H9 (cell line): ENCODE measurements around the gene DNM1. TPM values are rescaled to one million over a fixed set of nuclear protein-coding genes. Genes with fewer than 3 reads are reported as not detected.

Experiments
- DNase-seq: peaks from one replicate; pipeline ENCODE4 v3.0.0-alpha.2; 2017
- H2AFZ ChIP-seq: one replicate; pipeline ENCODE4 v1.6.1; 2013; ENCODE audit warnings: mild to moderate bottlenecking, low read length, control low read depth, moderate library complexity
- H2AK5ac ChIP-seq: 2 replicates; pipeline ENCODE4 v1.6.1; 2013; ENCODE audit warnings: low read length, control low read depth, mixed read lengths; ENCODE audit not compliant: insufficient read length
- H2BK120ac ChIP-seq: one replicate; pipeline ENCODE4 v1.6.1; 2013; ENCODE audit warnings: low read depth, mild to moderate bottlenecking, low read length, control low read depth, inconsistent platforms; ENCODE audit not compliant: poor library complexity, severe bottlenecking
- H2BK12ac ChIP-seq: 2 replicates; pipeline ENCODE4 v1.6.1; 2013; ENCODE audit warnings: low read length, control low read depth, mixed read lengths, low read depth; ENCODE audit not compliant: insufficient read length
- H2BK15ac ChIP-seq: 2 replicates; pipeline ENCODE4 v1.6.1; 2013; ENCODE audit warnings: low read depth, low read length, control low read depth
- H2BK20ac ChIP-seq: one replicate; pipeline ENCODE4 v1.6.1; 2013; ENCODE audit warnings: low read depth, mild to moderate bottlenecking, low read length, control low read depth, inconsistent platforms; ENCODE audit not compliant: poor library complexity, severe bottlenecking
- H2BK5ac ChIP-seq: 2 replicates; pipeline ENCODE4 v1.6.1; 2013; ENCODE audit warnings: low read length, control low read depth, mixed read lengths; ENCODE audit not compliant: insufficient read length
- H3K14ac ChIP-seq: 2 replicates; pipeline ENCODE4 v1.6.1; 2013; ENCODE audit warnings: low read length, control low read depth; ENCODE audit not compliant: insufficient read depth
- H3K18ac ChIP-seq: 2 replicates; pipeline ENCODE4 v1.6.1; 2013; ENCODE audit warnings: low read depth, mild to moderate bottlenecking, mixed read lengths, low read length, control low read depth; ENCODE audit not compliant: insufficient read length
- H3K23ac ChIP-seq: 2 replicates; pipeline ENCODE4 v1.6.1; 2013; ENCODE audit warnings: low read length, control low read depth, mixed read lengths, low read depth; ENCODE audit not compliant: insufficient read length
- H3K23me2 ChIP-seq: 2 replicates; pipeline ENCODE4 v1.6.1; 2013; ENCODE audit warnings: low read depth, mild to moderate bottlenecking, mixed read lengths, low read length, control low read depth; ENCODE audit not compliant: insufficient read length, poor library complexity, severe bottlenecking
- H3K27ac ChIP-seq: 2 replicates; pipeline ENCODE4 v1.5.1; 2013; ENCODE audit warnings: low read length, control low read depth, mixed read lengths, low read depth; ENCODE audit not compliant: insufficient read length
- H3K27me3 ChIP-seq: 2 replicates; pipeline ENCODE4 v1.6.1; 2013; ENCODE audit warnings: low read length, control low read depth, inconsistent platforms; ENCODE audit not compliant: insufficient read depth
- H3K4ac ChIP-seq: 2 replicates; pipeline ENCODE4 v1.6.1; 2013; ENCODE audit warnings: low read depth, mild to moderate bottlenecking, control low read depth, inconsistent platforms, low read length, moderate library complexity
- H3K4me1 ChIP-seq: 2 replicates; pipeline ENCODE4 v1.6.1; 2013; ENCODE audit warnings: low read length, control low read depth, inconsistent platforms; ENCODE audit not compliant: insufficient read depth
- H3K4me2 ChIP-seq: 2 replicates; pipeline ENCODE4 v1.6.1; 2013; ENCODE audit warnings: low read length, control low read depth, mixed read lengths; ENCODE audit not compliant: insufficient read length, insufficient read depth
- H3K56ac ChIP-seq: 2 replicates; pipeline ENCODE4 v1.6.1; 2013; ENCODE audit warnings: low read depth, mild to moderate bottlenecking, mixed read lengths, low read length, control low read depth; ENCODE audit not compliant: insufficient read length
- H3K79me1 ChIP-seq: 2 replicates; pipeline ENCODE4 v1.6.1; 2013; ENCODE audit warnings: low read depth, mild to moderate bottlenecking, moderate library complexity, low read length, control low read depth, inconsistent platforms; ENCODE audit not compliant: insufficient read depth, poor library complexity, severe bottlenecking
- H3K79me2 ChIP-seq: 2 replicates; pipeline ENCODE4 v1.6.1; 2013; ENCODE audit warnings: low read length, control low read depth, inconsistent platforms; ENCODE audit not compliant: insufficient read depth
- H3K9ac ChIP-seq: 2 replicates; pipeline ENCODE4 v1.6.1; 2013; ENCODE audit warnings: low read length, control low read depth, mixed read lengths; ENCODE audit not compliant: insufficient read length; ENCODE audit errors: extremely low read depth
- H3K9me3 ChIP-seq: one replicate; pipeline ENCODE4 v1.6.1; 2013; ENCODE audit warnings: low read depth, low read length, inconsistent platforms; ENCODE audit not compliant: control insufficient read depth
- H3T11ph ChIP-seq: one replicate; pipeline ENCODE4 v1.6.1; 2013; ENCODE audit warnings: mild to moderate bottlenecking, low read length, control low read depth, inconsistent platforms
- H4K20me1 ChIP-seq: one replicate; pipeline ENCODE4 v1.6.1; 2013; ENCODE audit not compliant: control insufficient read depth, insufficient read length, insufficient read depth
- H4K5ac ChIP-seq: 2 replicates; pipeline ENCODE4 v1.6.1; 2013; ENCODE audit warnings: low read depth, mild to moderate bottlenecking, mixed read lengths, low read length, control low read depth; ENCODE audit not compliant: insufficient read length
- H4K8ac ChIP-seq: replicated peaks from 2 replicates; pipeline ENCODE4 v1.6.1; 2013; ENCODE audit warnings: low read length, control low read depth, mixed read lengths, low read depth; ENCODE audit not compliant: insufficient read length
- H4K91ac ChIP-seq: 2 replicates; pipeline ENCODE4 v1.6.1; 2013; ENCODE audit warnings: low read depth, mild to moderate bottlenecking, moderate library complexity, mixed read lengths, low read length, control low read depth; ENCODE audit not compliant: insufficient read length
- H3K27ac Mint-ChIP-seq, 3 experiments: 2 replicates in 2 of 3; 3 replicates in 1 of 3; pipeline ENCODE4 v1.8.0; 2020 to 2021; ENCODE audit warnings: mixed read lengths in 3 of 3, mild to moderate bottlenecking in 1 of 3, moderate library complexity in 1 of 3
- H3K27me3 Mint-ChIP-seq: 2 replicates; pipeline ENCODE4 v1.8.0; 2021; ENCODE audit warnings: low read depth, mild to moderate bottlenecking, moderate library complexity, mixed read lengths
- H3K36me3 Mint-ChIP-seq, 3 experiments: 2 replicates in 2 of 3; 3 replicates in 1 of 3; pipeline ENCODE4 v1.8.0; 2020 to 2021; ENCODE audit warnings: low read depth in 3 of 3, mixed read lengths in 3 of 3; ENCODE audit not compliant: insufficient read depth in 1 of 3
- H3K4me1 Mint-ChIP-seq, 2 experiments: 2 replicates each; pipeline ENCODE4 v1.8.0; 2020; ENCODE audit warnings: mixed read lengths in 2 of 2
- H3K4me3 Mint-ChIP-seq, 2 experiments: 2 replicates in 1 of 2; 3 replicates in 1 of 2; pipeline ENCODE4 v1.8.0; 2020 to 2021; ENCODE audit warnings: mild to moderate bottlenecking in 2 of 2, mixed read lengths in 2 of 2, moderate library complexity in 1 of 2
- H3K9me3 Mint-ChIP-seq, 2 experiments: 2 replicates in 1 of 2; 3 replicates in 1 of 2; pipeline ENCODE4 v1.8.0; 2020; ENCODE audit warnings: mild to moderate bottlenecking in 2 of 2, mixed read lengths in 2 of 2, moderate library complexity in 1 of 2
- CTCF ChIP-seq: fragments of 200-600 bp; sonication (generic); conservative IDR thresholded peaks from 3 replicates; pipeline ENCODE4 v1.8.0; 2021; ENCODE audit warnings: antibody characterized with exemption, mild to moderate bottlenecking
- WGBS: extraction: QIAGEN DNeasy Blood & Tissue Kit; methylation state at CpG from one replicate; pipeline ENCODE4 v1.1.7; 2013; ENCODE audit warnings: missing lambda C conversion rate, low lambda C conversion rate, mixed read lengths; ENCODE audit not compliant: insufficient read length; ENCODE audit errors: extremely low coverage; 5-methylcytosine and 5-hydroxymethylcytosine counted together
- total RNA-seq: library from RNA; stranded (reverse); gene quantifications from 2 replicates; pipeline ENCODE4 v1.2.1, GENCODE V29; 2021

The DNM1 gene
- total RNA-seq, 1 experiment from 2014 or later = 58.0 TPM

GRCh38 chr9:128286440-128286839 lies 83.3 kb downstream of the DNM1 start:
- no peak overlapping the region for H3K9ac ChIP-seq
- no peak for TF ChIP-seq CTCF
- 0 out of 2 replicates have a peak, but pooled peaks cover 1% of the 10 kb centered on the region for H3K79me2 ChIP-seq
- no peak overlapping the region for H3T11ph ChIP-seq
- WGBS = no CpG with 5 or more reads among the region's 6 CpGs
- no peak overlapping the region for H3K14ac ChIP-seq
- Mint-ChIP-seq H3K36me3 (peaks cover 6 to 20% (median 12%) of the 10 kb centered on the region in 3 experiments; a peak in 6 of 7 replicates), H3K27ac (no peak overlapping the region), H3K4me3 (no peak overlapping the region), H3K4me1 (no peaks in the 10 kb centered on the region), H3K9me3 (no peaks in the 10 kb centered on the region), H3K27me3 (no peaks in the 10 kb centered on the region; the same call in 1 of the 2 replicates)
- no peaks in the 10 kb centered on the region for H3K4me1 ChIP-seq
- no peak overlapping the region for H2AK5ac ChIP-seq
- no peak overlapping the region for H2AFZ ChIP-seq
- H3K9me3 ChIP-seq = no peaks in the 10 kb centered on the region
- no peaks in the 10 kb centered on the region for H3K23me2 ChIP-seq
- no peak overlapping the region for H2BK12ac ChIP-seq
- H2BK20ac ChIP-seq = no peak overlapping the region
- no peak overlapping the region for H2BK5ac ChIP-seq
- DNase-seq = no peak
- no peak overlapping the region for H4K91ac ChIP-seq
- no peak overlapping the region for H3K27ac ChIP-seq
- H3K18ac ChIP-seq = no peak overlapping the region
- no peaks in the 10 kb centered on the region for H3K27me3 ChIP-seq
- no peak overlapping the region for H2BK120ac ChIP-seq
- no peak overlapping the region for H3K4ac ChIP-seq
- no peak overlapping the region for H3K4me2 ChIP-seq
- no peak overlapping the region for H3K23ac ChIP-seq
- H3K56ac ChIP-seq = no peak overlapping the region
- H4K5ac ChIP-seq = no peak overlapping the region
- no peak overlapping the region for H4K8ac ChIP-seq
- no peaks in the 10 kb centered on the region for H4K20me1 ChIP-seq
- H3K79me1 ChIP-seq = no peaks in the 10 kb centered on the region
- no peak overlapping the region for H2BK15ac ChIP-seq
